NCI-H526 treated with DMSO at 0.1 percent for 48 hours (cell line): ENCODE results near the gene ACTA1.
"Not testable (repeated sequence)": the region's sequence is repeated elsewhere in the genome, so short reads cannot be mapped to it uniquely, and the experiment has no call there.

ENCODE experiments used
- DNase-seq: peaks from one replicate; lab custom pipeline; 2025; lab: John Stamatoyannopoulos, UW

Gene ACTA1

DNA sequence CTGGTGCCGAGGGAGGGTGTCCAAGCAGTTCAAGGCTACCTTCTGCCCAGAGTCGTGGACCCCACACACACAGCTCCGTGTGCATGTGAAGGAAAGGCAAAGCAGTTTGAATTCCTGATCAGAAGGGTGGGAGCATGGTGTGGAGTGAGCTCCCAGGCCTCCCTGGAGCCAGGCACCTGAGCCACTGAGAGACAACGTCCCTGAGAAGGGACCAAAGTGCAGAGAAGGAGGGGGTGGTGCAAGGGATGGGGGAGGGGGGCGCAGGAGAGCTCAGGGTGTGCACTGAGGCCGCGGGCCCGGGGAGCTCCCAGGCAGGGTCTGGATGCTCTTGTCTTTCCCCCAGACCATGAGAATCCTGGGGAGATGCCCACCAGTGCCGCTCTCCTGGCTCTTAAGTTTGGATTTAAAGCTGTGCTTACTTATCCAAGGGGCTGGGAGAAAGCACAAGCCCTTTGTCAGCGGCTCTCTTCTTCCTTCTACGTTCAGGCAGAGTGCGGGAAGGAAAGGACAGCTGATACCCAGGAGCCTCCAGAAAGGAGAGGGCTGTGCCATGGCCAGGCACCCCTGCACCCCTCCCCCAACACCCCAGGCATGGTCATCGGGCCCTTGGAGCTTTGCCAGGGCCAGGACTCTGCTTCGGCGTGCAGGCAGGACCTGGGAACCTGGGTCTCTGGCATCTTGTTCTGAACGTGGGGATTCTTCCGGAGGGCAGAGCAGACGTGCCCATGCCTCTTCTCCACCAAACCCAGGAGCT is 24.1 kb downstream of the ACTA1 start:
- no peak for DNase-seq

GRCh38 chr1:229408458-229409037 is 25.3 kb downstream of the ACTA1 start:
- no peak for DNase-seq

GRCh38 chr1:229407206-229408026 is 26.5 kb downstream of the ACTA1 start:
- DNase-seq, result no peak

- DNase-seq, result no peak
These were observed 27.1 kb downstream of the ACTA1 start for GRCh38 chr1:229406798-229407197.

DNA sequence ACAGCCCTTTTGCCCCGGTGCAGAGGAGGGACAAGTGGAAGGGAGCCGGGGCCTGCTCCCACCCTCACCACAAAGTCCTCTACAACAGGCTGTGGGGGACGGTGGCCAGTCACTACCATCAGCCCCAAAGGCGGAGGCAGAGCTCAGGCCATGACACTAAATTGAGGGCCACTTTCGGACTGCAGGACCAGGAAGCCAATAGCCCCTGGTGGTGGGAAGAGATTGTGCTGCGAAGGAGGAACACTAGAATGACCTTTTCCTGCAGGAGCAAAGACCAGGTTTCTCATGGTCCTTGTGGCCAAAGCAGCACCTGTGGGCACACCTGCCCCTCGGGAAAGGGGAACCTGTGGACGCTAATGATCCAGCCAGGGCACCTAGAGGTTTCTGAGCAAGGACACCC is 30.3 kb downstream of the ACTA1 start:
- no peak for DNase-seq

GRCh38 chr1:229402993-229403392 is 30.9 kb downstream of the ACTA1 start:
- no peak for DNase-seq

DNA sequence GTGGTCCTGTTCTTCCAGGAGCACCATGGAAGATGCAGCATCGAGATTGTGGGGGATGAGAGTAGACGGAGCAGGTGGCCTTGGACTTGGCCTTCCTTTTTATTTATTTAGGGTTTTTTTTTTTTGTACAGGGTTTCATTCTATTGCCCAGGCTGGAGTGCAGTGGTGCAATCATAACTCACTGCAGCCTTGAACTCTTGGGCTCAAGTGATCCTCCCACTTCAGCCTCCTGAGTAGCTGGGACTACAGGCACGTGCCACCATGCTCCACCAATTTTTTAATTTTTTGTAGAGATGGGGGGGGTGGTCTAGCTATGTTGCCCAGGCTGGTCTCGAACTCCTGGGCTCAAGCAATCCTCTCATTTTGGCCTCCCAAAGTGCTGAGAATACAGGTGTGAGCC is 31.6 kb downstream of the ACTA1 start:
- DNase-seq, result not testable (repeated sequence)

DNA sequence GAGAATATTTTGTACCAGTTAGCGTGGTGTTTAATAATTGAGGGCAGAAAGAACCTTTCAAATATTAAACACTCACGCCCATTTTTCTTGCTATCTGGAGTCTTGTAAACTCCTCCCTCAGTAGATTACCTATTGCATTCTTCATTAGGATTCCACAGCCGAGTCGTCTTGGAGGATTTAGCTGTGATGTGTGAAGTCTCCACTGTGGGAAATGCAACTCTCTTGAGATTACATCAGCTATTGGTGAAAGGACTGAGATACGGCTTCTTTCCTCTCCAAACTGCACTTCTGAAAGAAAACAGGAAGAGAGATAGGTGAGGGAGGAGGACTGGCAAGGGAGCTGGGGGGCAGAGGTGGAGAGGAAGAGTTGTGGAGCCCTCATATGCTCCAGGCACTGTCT is 36.1 kb downstream of the ACTA1 start:
- DNase-seq, result no peak

- DNase-seq, result no peak
These were observed 37.2 kb downstream of the ACTA1 start for GRCh38 chr1:229396585-229397206.

DNA sequence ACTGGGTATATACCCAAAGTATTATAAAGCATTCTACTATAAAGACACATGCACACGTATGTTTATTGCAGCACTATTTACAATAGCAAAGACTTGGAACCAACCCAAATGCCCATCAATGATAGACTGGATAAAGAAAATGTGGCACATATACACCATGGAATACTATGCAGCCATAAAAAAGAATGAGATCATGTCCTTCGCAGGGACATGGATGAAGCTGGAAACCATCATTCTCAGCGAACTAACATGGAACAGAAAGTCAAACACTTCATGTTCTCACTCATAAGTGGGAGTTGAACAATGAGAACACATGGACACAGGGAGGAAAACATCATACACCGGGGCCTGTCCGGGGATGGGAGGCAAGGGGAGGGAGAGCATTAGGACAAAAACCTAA is 39.4 kb downstream of the ACTA1 start:
- DNase-seq, result not testable (repeated sequence)

DNA sequence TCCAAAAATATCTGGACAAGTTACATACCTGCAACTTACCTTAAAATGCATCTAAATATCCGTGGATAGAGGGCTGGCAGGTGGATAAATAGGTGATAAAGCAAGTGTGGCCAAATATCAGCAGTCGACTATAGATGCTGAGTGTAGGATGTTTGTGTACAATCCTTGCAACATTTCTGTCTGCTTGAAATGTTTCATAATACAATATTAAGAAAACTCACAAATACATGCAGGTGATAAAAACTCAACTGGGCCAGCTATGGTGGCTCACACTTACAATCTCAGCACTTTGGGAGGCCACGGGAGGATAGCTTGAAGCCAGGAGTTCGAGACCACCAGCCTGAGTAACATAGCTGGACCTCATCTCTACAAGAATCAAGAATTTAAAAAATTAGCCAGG is 41.0 kb downstream of the ACTA1 start:
- no peak for DNase-seq

- no peak for DNase-seq
These were observed 43.8 kb downstream of the ACTA1 start for GRCh38 chr1:229390130-229390529.

- no peak for DNase-seq
These were observed 44.9 kb downstream of the ACTA1 start for GRCh38 chr1:229388897-229389580.

DNA sequence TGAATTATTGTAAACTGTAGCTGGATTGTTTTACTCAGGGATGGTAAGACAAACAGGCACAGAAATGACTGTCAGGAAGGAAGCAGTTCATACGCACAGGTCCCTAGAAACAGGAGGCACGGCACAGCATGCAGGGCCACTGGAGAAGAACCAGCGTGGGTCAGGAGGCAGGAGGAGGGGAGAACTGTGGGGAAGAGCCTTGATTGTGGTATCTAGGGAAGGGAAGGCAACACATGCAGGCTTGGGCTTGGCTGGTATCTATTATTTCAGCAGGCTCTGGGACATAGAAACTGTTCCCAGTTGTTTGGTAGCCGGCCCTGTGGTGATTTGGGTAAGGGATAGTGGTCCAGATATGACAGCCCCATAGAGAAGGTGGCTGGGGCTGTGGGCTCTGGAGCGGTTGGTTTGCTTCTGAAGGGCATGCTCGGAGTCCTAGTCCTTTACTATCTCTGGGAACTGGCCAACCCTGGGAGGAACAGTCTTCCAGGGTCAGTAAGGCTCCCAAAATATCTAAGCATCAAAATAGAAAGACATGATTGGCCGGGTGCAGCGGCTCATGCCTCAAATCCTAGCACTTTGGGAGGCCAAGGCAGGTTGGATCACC is 47.9 kb downstream of the ACTA1 start:
- no peak for DNase-seq

GRCh38 chr1:229384822-229385221 is 49.1 kb downstream of the ACTA1 start:
- no peak for DNase-seq

GRCh38 chr1:229383961-229384360 is 49.9 kb downstream of the ACTA1 start:
- DNase-seq, result no peak

DNA sequence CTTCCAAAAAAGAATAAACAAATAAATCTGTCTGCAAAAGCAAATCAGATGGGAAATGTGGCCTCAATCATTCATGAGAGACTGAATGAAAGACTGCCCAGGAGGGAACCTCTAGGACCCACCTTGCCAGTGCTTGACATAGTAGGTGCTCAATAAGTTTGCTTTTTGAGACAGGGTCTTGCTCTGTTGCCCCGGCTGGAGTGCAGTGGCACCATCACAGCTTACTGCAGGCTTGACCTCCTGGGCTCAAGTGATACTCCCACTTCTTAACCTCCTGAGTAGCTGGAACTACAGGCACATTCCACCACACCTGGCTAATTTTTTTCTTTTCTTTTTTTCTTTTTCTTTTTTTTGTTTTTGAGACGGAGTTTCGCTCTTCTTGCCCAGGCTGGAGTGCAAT is 50.7 kb downstream of the ACTA1 start:
- DNase-seq, result no peak
